Right renal pelvis (tissue), 4 donors: ENCODE data around the gene MRTFA. TPM values are rescaled to one million over a fixed set of nuclear protein-coding genes. Genes with fewer than 3 reads are reported as not detected.
A peak's percentile ranks its signal among the peaks of the same experiment; 100 is the strongest.
"Not testable (repeated sequence)": the region's sequence is repeated elsewhere in the genome, so short reads cannot be mapped to it uniquely, and the experiment has no call there.

Source experiments
- DNase-seq, 4 donors: peaks; one replicate each; pipeline ENCODE4 v3.0.0-alpha.2; 2013; ENCODE audit warnings: low read depth in 4 of 4, low spot score in 3 of 4, missing footprints in 1 of 4
- polyA plus RNA-seq, 4 donors: library from polyadenylated mRNA; unstranded; fragments of 120-200 nt; gene quantifications; one replicate each; pipeline ENCODE4 v1.2.1, GENCODE V29; 2013; ENCODE audit not compliant: insufficient read length in 4 of 4

MRTFA gene
- polyA plus RNA-seq, 4 donors: 21.9 to 31.0 (median 24.3) TPM

DNA sequence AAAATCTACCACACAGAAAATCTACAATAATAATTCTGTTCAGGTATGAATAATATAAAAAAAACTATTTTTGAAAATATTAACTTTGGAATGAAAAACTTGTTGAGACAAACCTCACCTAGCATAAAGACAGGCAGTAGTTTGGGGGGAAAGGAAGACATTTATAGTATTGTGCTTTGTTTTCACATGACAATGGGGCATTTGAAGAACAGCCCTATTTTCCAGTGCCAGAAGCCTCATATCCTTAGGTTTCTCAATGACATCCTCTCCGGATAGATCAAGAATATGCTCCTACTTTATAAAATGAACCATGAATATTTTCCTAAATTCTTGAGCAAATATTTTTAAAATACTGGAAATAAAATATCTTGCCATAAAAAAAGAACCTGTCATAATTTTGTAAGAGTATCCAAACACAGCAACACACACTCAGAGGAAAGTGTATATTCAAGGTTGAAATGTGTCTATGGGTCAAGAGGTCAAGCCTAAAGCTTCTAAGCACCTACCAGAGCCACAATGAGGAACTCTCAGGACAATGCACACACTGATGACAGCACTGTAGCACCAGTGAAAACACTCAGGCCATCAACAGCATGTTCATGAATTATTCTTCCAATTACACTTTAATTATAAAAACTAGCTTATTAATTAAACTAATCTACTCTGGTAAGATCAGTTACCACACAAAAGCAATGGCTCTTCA lies 68.7 kb downstream of the MRTFA start:
- no peak for DNase-seq

DNA sequence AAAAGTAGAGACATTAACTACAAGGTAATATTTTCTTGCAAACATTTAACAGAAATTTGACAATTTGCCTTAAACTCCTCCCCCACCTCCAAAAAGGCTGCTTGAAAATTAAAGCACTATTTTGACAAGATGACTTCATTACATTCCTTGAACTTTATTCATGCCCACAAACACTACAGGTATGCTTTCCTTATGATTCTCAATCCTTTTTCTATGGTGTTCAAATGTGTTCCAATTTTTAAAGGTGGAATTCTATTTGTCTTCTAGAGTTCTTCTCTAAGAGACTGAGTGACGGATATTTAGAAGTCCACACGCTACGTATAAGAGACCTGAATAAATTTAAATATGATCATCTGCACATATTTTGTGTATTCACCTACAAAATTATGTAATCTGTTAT lies 69.4 kb downstream of the MRTFA start:
- no peak for DNase-seq

DNA sequence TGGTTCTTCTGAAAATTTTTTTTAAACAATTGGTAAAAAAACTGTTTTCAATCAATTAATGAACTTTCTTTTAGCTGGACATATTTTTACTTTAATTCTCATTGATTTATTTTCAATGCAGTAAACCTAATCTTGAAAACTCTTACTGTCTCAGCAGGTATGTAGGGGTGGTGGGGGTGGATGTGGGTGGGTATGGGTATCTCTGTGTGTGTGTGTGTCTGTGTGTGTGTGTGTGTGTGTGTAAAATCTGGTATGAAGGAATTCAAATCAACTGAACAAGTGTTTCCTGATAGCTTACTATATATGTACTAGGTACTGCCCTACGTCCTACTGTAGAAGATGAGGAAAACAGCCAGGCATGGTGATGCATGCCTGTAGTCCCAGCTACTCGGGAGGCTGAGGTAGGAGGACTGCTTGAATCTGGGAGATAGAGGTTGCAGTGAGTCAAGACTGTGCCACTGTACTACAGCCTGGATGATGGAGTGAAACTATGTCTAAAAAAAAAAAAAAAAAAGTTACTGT lies 75.5 kb downstream of the MRTFA start:
- no peak for DNase-seq

DNA sequence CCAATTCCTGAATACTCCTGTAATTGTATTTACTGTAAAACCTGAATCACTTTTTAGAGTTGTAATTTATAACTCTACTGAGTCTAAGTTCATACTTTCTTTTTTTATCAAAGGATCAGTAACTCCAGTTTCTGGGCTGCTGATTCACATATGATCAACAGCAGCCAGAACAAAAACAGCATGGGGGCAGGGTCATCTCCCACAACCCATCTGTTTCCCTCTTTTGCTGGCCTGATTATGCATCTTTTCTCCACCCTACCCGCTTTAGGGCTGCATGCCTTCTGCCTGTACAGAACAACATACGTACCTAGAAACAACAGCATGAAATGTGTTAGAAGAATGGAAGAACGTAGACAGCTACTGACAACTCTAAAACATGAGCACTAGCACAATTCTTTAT lies 76.0 kb downstream of the MRTFA start:
- DNase-seq: no peak

DNA sequence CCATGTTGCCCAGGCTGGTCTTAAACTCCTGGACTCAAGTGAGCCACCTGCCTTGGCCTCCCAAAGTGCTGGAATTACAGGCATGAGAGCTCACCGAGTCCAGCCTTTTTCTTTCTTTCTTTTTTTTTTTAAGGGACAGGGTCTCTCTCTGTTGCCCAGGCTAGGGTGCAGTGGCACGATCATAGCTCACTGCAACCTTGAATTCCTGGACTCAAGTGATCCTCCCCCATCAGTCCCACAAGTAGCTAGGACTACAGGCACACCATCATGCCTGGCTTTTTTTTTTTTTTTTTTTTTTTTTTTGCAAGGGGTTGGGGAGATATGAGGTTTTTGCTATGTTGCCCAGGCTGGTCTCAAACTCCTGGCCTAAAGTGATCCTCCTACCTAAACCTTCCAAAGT lies 78.5 kb downstream of the MRTFA start:
- no peak for DNase-seq

DNA sequence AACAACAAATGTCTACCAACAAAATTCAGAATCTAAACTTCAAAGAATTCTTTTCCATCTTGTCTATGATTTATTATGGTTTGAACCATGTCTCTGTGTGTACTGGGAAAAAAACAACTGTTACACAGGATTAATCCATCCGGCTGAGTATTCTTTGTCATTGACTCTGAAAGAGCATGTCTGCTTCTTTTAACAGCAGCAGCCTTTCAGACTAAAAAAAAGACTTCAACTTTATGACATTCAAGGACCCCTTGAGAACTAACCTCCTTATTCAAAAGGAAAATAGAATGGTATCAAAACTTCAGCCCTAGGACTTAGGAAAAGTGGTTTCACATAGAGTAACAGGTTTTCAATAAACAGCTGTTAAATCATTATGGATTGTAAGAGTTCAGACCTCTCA lies 79.9 kb downstream of the MRTFA start:
- DNase-seq: no peak

DNA sequence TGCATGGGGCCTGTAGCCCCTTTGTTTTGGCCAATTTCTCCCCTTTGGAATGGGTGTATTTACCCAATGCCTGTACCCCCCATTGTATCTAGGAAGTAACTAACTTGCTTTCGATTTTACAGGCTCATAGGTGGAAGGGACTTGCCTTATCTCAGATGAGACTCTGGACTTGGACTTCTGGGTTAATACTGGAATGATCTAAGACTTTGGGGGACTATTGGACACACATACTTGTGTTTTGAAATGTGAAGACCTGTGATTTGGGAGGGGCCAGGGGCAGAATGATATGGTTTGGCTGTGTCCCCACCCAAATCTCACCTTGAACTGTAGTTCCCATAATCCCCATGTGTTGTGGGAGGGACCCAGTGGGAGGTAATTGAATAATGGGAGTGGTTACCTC lies 82.5 kb downstream of the MRTFA start:
- DNase-seq: not testable (repeated sequence)

DNA sequence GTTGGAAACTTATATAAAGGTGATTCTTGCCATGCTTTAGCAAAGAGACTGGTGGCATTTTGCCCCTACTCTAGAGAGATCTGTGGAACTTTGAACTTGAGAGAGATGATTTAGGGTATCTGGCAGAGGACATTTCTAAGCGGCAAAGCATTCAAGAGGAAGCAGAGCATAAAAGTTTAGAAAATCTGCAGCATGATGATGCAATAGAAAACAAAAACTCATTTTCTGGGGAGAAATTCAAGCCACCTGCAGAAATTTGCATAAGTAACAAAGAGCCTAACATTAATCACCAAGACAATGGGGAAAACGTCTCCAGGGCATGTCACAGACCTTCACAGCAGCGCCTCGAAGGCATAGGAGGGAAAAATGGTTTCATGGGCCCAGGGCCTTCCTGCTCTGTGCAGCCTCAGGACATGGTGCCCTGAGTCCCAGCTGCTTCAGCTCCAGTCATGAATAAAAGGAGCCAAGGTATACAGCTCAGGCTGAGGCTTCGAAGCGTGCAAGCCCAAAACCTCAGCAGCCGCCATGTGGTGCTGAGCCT lies 83.4 kb downstream of the MRTFA start:
- DNase-seq: no peak

DNA sequence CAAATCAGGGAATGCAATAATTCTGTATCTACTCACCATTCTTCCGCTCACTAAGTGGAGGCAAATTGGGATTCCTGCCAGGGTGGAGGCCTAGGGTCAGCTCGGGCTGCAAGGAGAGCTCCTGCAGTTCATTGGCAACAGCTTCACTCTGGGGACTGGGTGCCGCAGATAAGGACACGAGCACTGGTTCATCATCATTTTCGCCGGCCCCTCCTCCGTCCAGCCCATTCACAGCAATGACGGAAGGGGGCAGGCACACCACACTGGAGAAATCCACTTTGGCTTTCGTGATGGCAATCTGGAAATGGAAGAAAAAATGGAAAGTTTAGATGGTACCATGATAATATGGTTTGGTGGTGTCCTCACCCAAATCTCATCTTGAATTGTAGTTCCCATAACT lies 84.4 kb downstream of the MRTFA start:
- DNase-seq: no peak

DNA sequence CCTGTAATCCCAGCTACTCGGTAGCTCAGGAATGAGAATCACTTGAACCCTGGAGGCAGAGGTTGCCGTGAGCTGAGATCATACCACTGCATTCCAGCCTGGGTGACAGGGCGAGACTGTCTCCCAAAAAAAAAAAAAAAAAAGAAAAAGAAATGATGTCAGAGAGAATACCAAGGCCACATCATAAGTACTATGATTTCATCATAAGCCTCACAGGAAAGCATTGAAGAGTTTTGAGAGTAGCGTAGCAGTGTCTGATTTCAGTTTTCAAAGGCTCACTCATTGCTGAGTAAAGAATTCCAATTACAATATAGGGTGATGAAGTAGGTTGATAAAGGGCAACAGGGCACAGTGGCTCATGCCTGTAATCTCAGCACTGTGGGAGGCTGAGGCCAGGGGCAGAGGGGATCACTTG lies 88.8 kb downstream of the MRTFA start:
- DNase-seq: no peak

DNA sequence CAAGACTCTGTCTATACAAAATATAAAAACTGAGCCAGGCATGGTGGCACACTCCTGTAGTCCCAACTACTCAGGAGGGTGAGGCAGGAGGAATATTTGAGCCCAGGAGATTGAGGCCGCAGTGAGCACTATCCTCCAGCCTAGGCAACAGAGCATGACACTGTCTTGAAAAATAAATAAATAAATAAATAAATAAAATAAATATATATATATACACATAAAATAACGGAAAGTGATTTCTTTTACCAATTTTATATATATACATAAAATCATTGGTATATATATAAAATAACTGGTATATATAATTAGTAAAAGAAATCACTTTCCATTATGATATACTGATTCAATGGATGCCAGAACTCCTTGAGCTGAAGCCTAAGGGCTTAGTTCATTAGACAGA lies 91.8 kb downstream of the MRTFA start:
- no peak for DNase-seq

DNA sequence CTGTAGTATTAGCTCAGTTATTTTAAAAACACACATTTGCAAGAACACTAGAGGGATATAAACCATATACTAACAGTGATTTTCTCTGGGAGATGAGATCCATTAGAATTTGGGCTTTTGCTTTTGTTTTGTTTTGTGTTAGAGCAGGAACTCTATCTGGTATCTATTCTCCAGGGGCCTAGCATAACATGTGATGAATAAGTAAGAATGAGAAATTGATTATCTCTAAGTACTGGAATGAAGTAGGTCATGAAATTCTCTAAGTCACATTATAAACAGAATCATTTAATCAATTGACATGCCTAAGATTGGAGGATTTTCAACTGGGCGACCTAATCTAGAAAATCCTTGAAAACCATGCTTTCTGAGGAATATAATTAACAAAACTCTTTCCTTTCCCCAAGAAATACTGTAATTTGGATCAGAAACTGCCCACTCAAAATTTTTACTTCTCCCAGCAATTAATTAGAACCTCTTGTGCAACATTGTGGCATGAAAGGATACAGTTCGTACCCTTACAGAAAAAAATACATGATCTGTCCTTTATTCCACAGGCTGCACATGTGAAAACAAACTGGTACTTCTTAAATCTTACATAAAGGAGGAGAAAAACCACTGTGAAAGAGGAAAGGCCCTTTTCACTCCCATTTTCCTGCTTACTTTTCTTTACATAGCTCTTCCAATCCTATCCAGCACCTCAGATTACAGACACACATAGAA lies 93.5 kb downstream of the MRTFA start:
- DNase-seq: no peak

DNA sequence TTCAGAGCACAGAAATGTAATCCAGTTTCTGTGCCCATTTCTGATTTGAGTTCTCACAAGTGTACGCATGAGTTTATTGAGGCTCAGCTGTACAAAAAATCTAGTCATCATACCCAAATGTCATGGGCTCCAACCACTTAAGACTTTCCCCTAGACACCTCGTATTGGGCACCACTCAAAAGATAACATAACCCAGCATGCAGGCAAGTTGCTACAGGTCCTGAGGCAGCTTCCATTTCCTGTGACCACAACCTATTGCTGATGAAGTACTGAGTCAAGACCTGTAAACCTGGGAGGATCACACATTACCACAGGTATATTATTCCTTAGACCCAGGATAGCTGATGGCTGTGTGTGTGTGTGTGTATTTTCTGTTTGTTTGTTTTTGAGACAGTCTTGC lies 95.2 kb downstream of the MRTFA start:
- no peak for DNase-seq

DNA sequence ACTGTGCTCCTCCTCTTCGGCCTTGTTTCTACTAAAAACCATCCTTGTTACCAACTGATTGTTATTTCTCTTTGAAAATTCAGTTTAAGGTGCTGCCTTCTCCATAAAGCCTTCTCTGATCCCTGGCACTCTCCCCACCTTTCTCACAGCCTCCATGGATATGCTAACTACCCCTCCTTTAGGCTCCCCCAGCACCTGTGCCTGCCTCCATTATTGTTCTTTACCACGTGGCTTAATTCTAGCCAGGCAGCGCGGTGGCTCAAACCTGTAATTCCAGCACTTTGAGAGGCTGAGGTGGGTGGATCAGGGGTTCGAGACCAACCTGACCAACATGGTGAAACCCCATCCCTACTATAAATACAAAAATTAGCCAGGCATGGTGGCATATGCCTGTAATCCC lies 96.3 kb downstream of the MRTFA start:
- no peak for DNase-seq

DNA sequence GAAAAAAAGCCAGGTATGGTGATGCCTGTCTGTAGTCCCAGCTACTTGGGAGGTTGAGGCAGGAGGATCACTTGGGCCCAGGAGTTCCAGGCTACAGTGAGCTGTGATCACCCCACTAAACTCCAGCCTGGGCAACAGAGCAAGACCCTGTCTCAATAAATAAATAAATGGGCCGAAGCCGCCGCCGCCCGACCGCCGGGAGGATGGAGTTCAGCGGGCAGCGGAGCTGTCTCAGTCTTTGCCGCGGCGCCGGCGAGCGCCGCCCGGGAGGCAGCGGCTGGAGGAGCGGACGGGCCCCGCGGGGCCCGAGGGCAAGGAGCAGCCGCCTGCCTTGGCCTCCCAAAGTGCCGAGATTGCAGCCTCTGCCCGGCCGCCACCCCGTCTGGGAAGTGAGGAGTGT lies 100.4 kb downstream of the MRTFA start:
- not testable (repeated sequence) for DNase-seq

DNA sequence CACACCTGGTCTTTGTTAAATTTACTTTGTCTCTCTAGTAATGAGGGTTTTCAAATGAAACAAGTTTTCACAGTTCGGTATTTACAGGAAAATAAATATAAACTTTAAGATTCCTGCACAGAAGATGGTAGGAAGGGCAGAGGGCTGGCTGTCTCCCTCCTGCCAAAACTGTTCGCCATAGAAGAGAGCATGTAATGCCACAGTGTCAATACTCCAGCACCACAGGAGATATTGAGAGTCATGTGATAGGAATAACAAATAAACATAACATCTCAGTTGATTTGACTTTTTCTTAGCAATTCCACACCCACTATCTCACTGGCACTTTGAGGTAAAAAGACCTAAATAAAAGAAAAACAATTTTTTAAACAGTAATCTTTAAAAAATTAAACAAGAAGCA lies 100.9 kb downstream of the MRTFA start:
- DNase-seq: no peak

DNA sequence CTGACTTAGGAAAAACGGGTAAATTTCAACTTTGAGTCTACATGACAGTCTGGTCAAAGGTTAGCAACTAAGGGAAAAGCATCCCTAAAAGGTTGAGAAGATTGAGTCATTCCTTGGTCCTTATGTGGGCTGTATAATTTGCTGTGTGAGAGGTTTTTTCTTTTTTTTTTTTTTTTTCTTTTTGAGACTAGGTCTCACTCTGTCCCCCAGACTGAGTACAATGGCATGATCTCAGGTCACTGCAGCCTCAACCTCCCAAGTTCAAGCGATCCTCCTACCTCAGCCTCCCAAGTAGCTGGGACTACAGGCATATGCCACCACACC lies 101.4 kb downstream of the MRTFA start:
- DNase-seq: no peak

DNA sequence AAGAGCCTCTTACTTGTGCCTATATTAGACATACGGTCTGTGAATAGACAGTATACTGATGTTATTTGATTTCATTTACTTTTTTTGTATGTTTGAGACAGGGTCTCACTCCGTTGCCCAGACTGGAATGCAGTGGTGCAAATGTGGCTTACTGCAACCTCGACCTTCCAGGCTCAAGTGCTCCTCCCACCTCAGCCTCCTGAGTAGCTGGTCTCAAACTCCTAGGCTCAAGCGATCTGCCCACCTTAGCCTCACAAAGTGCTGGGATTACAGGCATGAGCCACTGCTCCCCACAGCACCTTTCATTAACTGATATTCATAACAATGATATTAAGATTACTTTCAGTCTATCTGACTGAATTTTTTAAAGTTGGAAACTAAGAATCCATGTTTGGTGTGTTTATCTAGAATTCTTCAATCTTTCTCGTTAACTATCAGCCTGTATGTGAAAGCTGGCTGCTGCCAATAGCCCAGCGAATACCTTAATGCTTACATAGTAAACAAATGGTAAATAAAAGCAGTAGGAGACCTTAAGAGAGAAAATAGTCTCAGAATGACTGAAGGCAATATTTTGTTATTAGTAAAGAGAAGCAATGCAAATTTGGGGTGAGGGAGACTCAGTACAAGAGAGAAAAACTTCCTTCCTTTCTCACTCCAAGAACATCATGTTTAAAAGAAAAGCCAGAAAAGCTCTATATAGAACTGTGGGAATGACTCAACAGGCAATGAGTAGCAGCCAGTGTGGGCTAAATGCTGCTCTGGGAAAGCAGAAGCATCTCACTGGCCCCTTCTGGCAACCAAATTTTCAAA lies 101.9 kb downstream of the MRTFA start:
- no peak for DNase-seq

DNA sequence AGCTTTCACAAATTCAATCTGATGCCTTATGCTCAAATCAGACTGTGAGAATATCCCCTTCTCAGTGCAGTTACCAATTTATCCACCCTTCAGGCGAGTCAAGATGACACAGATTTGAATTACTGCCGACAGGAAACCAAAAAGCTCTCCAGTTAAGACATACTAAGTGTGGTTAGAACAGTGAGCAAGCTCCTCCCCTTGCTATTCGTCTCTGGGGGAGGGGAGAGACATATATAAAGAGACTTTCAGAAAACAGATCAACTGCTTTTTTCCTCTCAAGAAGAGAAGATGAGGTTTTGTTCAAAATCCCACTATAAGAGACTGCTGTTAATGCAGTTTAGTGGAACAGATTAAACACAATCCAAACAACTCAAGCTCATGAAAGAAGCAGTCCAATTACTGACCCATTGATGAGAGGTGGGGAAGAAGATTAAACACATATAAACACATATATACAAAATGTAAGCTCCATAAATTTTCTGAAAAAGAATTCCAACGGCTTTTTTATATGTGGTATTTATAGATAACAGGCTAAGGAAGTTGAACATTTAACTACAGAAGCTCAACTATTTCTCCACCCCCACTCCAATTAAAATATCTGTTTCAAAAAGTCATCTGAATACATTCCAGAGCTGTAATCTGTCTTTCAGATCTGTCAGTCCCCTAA lies 102.7 kb downstream of the MRTFA start:
- DNase-seq: peak in 1 of 4 donors; percentile 52
